Panc1 (cell line): ENCODE data around the gene STK10. TPM values are rescaled to one million over a fixed set of nuclear protein-coding genes. Genes with fewer than 3 reads are reported as not detected.

ENCODE experiments used
- ATAC-seq: fragments of 200-7000 bp; cut with Tn5 transposase; 2 replicates; pipeline ENCODE4 v1.9.1; 2020; ENCODE audit warnings: mild to moderate bottlenecking, moderate library complexity
- BruUV-seq: library from RNA; stranded (reverse); fragments of 400-500 nt; replicated peaks from 2 replicates; lab custom pipeline; 2021; lab: Mats Ljungman, UMichigan
- CTCF ChIA-PET: fragments of 300-600 bp; sonication (Branson Sonifier 250); formaldehyde crosslinking; loops from one replicate; lab custom pipeline; 2022; ENCODE audit warnings: antibody characterized with exemption; lab: Charles Lee
- POLR2A ChIA-PET: fragments of 300-600 bp; sonication (Branson Sonifier 250); formaldehyde crosslinking; loops from one replicate; lab custom pipeline; 2022; ENCODE audit warnings: antibody characterized with exemption; lab: Charles Lee
- DNase-seq: peaks from one replicate; pipeline ENCODE4 v3.0.0-alpha.2; 2010; ENCODE audit warnings: low read depth, low spot score
- H3K27ac ChIP-seq: 2 replicates; pipeline ENCODE4 v1.5.1; 2011; ENCODE audit warnings: mild to moderate bottlenecking, low read length, inconsistent platforms
- H3K27me3 ChIP-seq: fragments of 200-500 bp; sonication (Bioruptor generic); 2 replicates; pipeline ENCODE4 v1.6.0; 2014; ENCODE audit warnings: low read length, inconsistent platforms; ENCODE audit not compliant: control insufficient read depth, insufficient read depth
- H3K36me3 ChIP-seq: fragments of 200-500 bp; sonication (Bioruptor generic); 2 replicates; pipeline ENCODE4 v1.5.1; 2014; ENCODE audit warnings: inconsistent platforms, mild to moderate bottlenecking, low read length, moderate library complexity; ENCODE audit not compliant: control insufficient read depth, insufficient read depth
- H3K4me1 ChIP-seq: 2 replicates; pipeline ENCODE4 v1.5.1; 2011; ENCODE audit warnings: inconsistent platforms, mild to moderate bottlenecking, low read length, moderate library complexity; ENCODE audit not compliant: control insufficient read depth, insufficient read depth
- H3K4me3 ChIP-seq, 2 experiments: 2 replicates each; pipeline ENCODE4 v1.5.1; 2011 to 2012; ENCODE audit warnings: low read depth in 2 of 2, low read length in 2 of 2, mild to moderate bottlenecking in 2 of 2, inconsistent platforms in 1 of 2, moderate library complexity in 1 of 2
- H3K9me3 ChIP-seq: fragments of 200-500 bp; sonication (Bioruptor generic); 2 replicates; pipeline ENCODE4 v1.5.1; 2014; ENCODE audit warnings: low read depth, mild to moderate bottlenecking, inconsistent platforms, low read length, moderate library complexity; ENCODE audit not compliant: control insufficient read depth, insufficient read depth
- CTCF ChIP-seq: fragments of 450-650 bp; IDR thresholded peaks from 2 replicates; pipeline ENCODE4 v1.5.1; 2017; ENCODE audit warnings: mild to moderate bottlenecking
- POLR2AphosphoS5 ChIP-seq: IDR thresholded peaks from 2 replicates; pipeline ENCODE4 v1.6.1; 2012; ENCODE audit warnings: mild to moderate bottlenecking, low read depth, low read length, moderate library complexity
- REST ChIP-seq, 2 experiments: IDR thresholded peaks; 2 replicates each; pipeline ENCODE4 v1.6.1; 2011 to 2012; ENCODE audit warnings: low read depth in 2 of 2, control low read depth in 1 of 2, low read length in 1 of 2, mild to moderate bottlenecking in 1 of 2, moderate library complexity in 1 of 2; ENCODE audit not compliant: insufficient read depth in 1 of 2
- SIN3A ChIP-seq: IDR thresholded peaks from 2 replicates; pipeline ENCODE4 v1.6.1; 2012; ENCODE audit warnings: low read depth, mild to moderate bottlenecking, low read length, moderate library complexity, borderline replicate concordance; ENCODE audit not compliant: insufficient read depth
- TCF7L2 ChIP-seq: IDR thresholded peaks from 2 replicates; pipeline ENCODE4 v1.6.1; 2011; ENCODE audit warnings: mild to moderate bottlenecking, low read depth, low read length, inconsistent platforms
- in situ Hi-C: cut with HindIII; loops from 2 replicates; pipeline ENCODE4 v1.10.0; 2016; ENCODE audit warnings: low sequenced_read_pairs, low pct_unique_long_range_greater_than_20kb
- intact Hi-C: fragments of 100-400 bp; cut with micrococcal nuclease; formaldehyde crosslinking; loops from one replicate; pipeline ENCODE4 v1.10.0; 2022; ENCODE audit not compliant: unreplicated experiment
- total RNA-seq: library from RNA; stranded (reverse); gene quantifications from one replicate; pipeline ENCODE4 v1.2.1, GENCODE V29; 2021; ENCODE audit not compliant: unreplicated experiment

Gene STK10
- total RNA-seq, 1 experiment from 2014 or later, result 34.9 TPM

- TF ChIP-seq CTCF, result no peak
- TF ChIP-seq REST (IDR thresholded peaks at IDR 0.05; ENCODE audit: insufficient read depth in 1 of 2, low read depth in 2 of 2, low read length in 1 of 2), result no peak
- TF ChIP-seq SIN3A, result no peak
- TF ChIP-seq TCF7L2, result no peak
- no peak for TF ChIP-seq POLR2AphosphoS5
- BruUV-seq, result no TSS peak
- H3K9me3 ChIP-seq, result no peaks in the 10 kb centered on the region
- ChIA-PET CTCF (no interaction called here), POLR2A (no interaction called here)
- peaks cover 15% of the 10 kb centered on the region for H3K4me1 ChIP-seq
- no peak overlapping the region for H3K27ac ChIP-seq
- H3K36me3 ChIP-seq, result no peaks in the 10 kb centered on the region
- in situ Hi-C loops (no loop called here), intact Hi-C loops (no loop called here)
- no peaks in the 10 kb centered on the region for H3K27me3 ChIP-seq
- H3K4me3 ChIP-seq, result no peak overlapping the region
- no peak for DNase-seq
- no peak for ATAC-seq
These were observed 16.9 kb downstream of the STK10 start for GRCh38 chr5:172171118-172171517.

- H3K4me3 ChIP-seq, result no peak overlapping the region
- in situ Hi-C loops, result no loop called here
- DNase-seq, result no peak
- TF ChIP-seq POLR2AphosphoS5 (no peak), REST (IDR thresholded peaks at IDR 0.05; ENCODE audit: insufficient read depth in 1 of 2, low read depth in 2 of 2, low read length in 1 of 2) (no peak), TCF7L2 (no peak), CTCF (no peak), SIN3A (no peak)
- intact Hi-C loops, result no loop called here
- no peaks in the 10 kb centered on the region for H3K36me3 ChIP-seq
- CTCF ChIA-PET, result no interaction called here
- no TSS peak for BruUV-seq
- H3K27me3 ChIP-seq, result no peaks in the 10 kb centered on the region
- no peak for ATAC-seq
- POLR2A ChIA-PET, result no interaction called here
- no peak overlapping the region for H3K27ac ChIP-seq
- H3K9me3 ChIP-seq, result no peaks in the 10 kb centered on the region
- H3K4me1 ChIP-seq, result peaks cover 15% of the 10 kb centered on the region
These were observed 17.7 kb downstream of the STK10 start for GRCh38 chr5:172170251-172170701.
